ENCODE measurements around the gene KCNN2. TPM values are rescaled to one million over a fixed set of nuclear protein-coding genes. Genes with fewer than 3 reads are reported as not detected.

The KCNN2 gene
- polyA plus RNA-seq, 1 donor = 0.48 TPM

GRCh38 chr5:114330916-114331531 lies 30.8 kb upstream of the KCNN2 start:
- Histone ChIP-seq H3K9me3 (ENCODE audit: control insufficient read depth, low read depth, low read length) (no peaks in the 10 kb centered on the region), H3K4me1 (ENCODE audit: control insufficient read depth, insufficient read depth, low read length) (no peaks in the 10 kb centered on the region), H3K36me3 (ENCODE audit: control insufficient read depth, insufficient read depth, low read length) (no peaks in the 10 kb centered on the region), H3K4me3 (ENCODE audit: low read length) (no peak overlapping the region), H3K27me3 (ENCODE audit: control insufficient read depth, insufficient read depth, low read length) (no peaks in the 10 kb centered on the region), H3K27ac (ENCODE audit: low read length) (no peak overlapping the region)
- DNase-seq = no peak
- WGBS (ENCODE audit: insufficient coverage, low lambda C conversion rate) = 93% methylated on average over 3 of the region's 7 CpGs

- Histone ChIP-seq H3K36me3 (ENCODE audit: control insufficient read depth, insufficient read depth, low read length) (no peaks in the 10 kb centered on the region), H3K27ac (ENCODE audit: low read length) (no peak overlapping the region), H3K9me3 (ENCODE audit: control insufficient read depth, low read depth, low read length) (no peaks in the 10 kb centered on the region), H3K27me3 (ENCODE audit: control insufficient read depth, insufficient read depth, low read length) (no peaks in the 10 kb centered on the region), H3K4me1 (ENCODE audit: control insufficient read depth, insufficient read depth, low read length) (no peaks in the 10 kb centered on the region), H3K4me3 (ENCODE audit: low read length) (no peak overlapping the region)
- DNase-seq = no peak
These were observed 29.4 kb upstream of the KCNN2 start for GRCh38 chr5:114332493-114332892.

- Histone ChIP-seq H3K36me3 (ENCODE audit: control insufficient read depth, insufficient read depth, low read length) (no peaks in the 10 kb centered on the region), H3K4me3 (ENCODE audit: low read length) (no peak overlapping the region), H3K27me3 (ENCODE audit: control insufficient read depth, insufficient read depth, low read length) (no peaks in the 10 kb centered on the region), H3K9me3 (ENCODE audit: control insufficient read depth, low read depth, low read length) (no peaks in the 10 kb centered on the region), H3K4me1 (ENCODE audit: control insufficient read depth, insufficient read depth, low read length) (no peaks in the 10 kb centered on the region), H3K27ac (ENCODE audit: low read length) (no peak overlapping the region)
- 51% methylated on average over 5 of the region's 5 CpGs for WGBS (ENCODE audit: insufficient coverage, low lambda C conversion rate)
- no peak for DNase-seq
These were observed 28.9 kb upstream of the KCNN2 start for GRCh38 chr5:114332925-114333324.

- no peaks in the 10 kb centered on the region for H3K4me1 ChIP-seq (ENCODE audit: control insufficient read depth, insufficient read depth, low read length)
- no peaks in the 10 kb centered on the region for H3K36me3 ChIP-seq (ENCODE audit: control insufficient read depth, insufficient read depth, low read length)
- H3K4me3 ChIP-seq (ENCODE audit: low read length) = no peak overlapping the region
- H3K27me3 ChIP-seq (ENCODE audit: control insufficient read depth, insufficient read depth, low read length) = no peaks in the 10 kb centered on the region
- no peaks in the 10 kb centered on the region for H3K9me3 ChIP-seq (ENCODE audit: control insufficient read depth, low read depth, low read length)
- WGBS (ENCODE audit: insufficient coverage, low lambda C conversion rate) = no CpG with 5 or more reads among the region's 1 CpG
- no peak overlapping the region for H3K27ac ChIP-seq (ENCODE audit: low read length)
- no peak for DNase-seq
These were observed 26.5 kb upstream of the KCNN2 start for GRCh38 chr5:114335391-114335790.

- Histone ChIP-seq H3K27me3 (ENCODE audit: control insufficient read depth, insufficient read depth, low read length) (no peaks in the 10 kb centered on the region), H3K36me3 (ENCODE audit: control insufficient read depth, insufficient read depth, low read length) (no peaks in the 10 kb centered on the region), H3K27ac (ENCODE audit: low read length) (no peak overlapping the region), H3K9me3 (ENCODE audit: control insufficient read depth, low read depth, low read length) (no peaks in the 10 kb centered on the region), H3K4me3 (ENCODE audit: low read length) (no peak overlapping the region), H3K4me1 (ENCODE audit: control insufficient read depth, insufficient read depth, low read length) (no peaks in the 10 kb centered on the region)
- DNase-seq = no peak
- WGBS (ENCODE audit: insufficient coverage, low lambda C conversion rate) = no CpG with 5 or more reads among the region's 3 CpGs
These were observed 22.8 kb upstream of the KCNN2 start for GRCh38 chr5:114339108-114339507.

GRCh38 chr5:114346181-114346580 lies 15.7 kb upstream of the KCNN2 start:
- H3K4me1 ChIP-seq (ENCODE audit: control insufficient read depth, insufficient read depth, low read length) = no peaks in the 10 kb centered on the region
- no peak overlapping the region for H3K27ac ChIP-seq (ENCODE audit: low read length)
- no peak overlapping the region for H3K4me3 ChIP-seq (ENCODE audit: low read length)
- no peaks in the 10 kb centered on the region for H3K36me3 ChIP-seq (ENCODE audit: control insufficient read depth, insufficient read depth, low read length)
- DNase-seq = no peak
- WGBS (ENCODE audit: insufficient coverage, low lambda C conversion rate) = 90% methylated on average over 1 of the region's 4 CpGs
- H3K9me3 ChIP-seq (ENCODE audit: control insufficient read depth, low read depth, low read length) = no peaks in the 10 kb centered on the region
- H3K27me3 ChIP-seq (ENCODE audit: control insufficient read depth, insufficient read depth, low read length) = no peaks in the 10 kb centered on the region

- H3K27ac ChIP-seq (ENCODE audit: low read length) = no peak overlapping the region
- 21% methylated on average over 3 of the region's 5 CpGs for WGBS (ENCODE audit: insufficient coverage, low lambda C conversion rate)
- DNase-seq = no peak
- H3K36me3 ChIP-seq (ENCODE audit: control insufficient read depth, insufficient read depth, low read length) = no peaks in the 10 kb centered on the region
- no peak overlapping the region for H3K4me3 ChIP-seq (ENCODE audit: low read length)
- H3K4me1 ChIP-seq (ENCODE audit: control insufficient read depth, insufficient read depth, low read length) = no peaks in the 10 kb centered on the region
- H3K27me3 ChIP-seq (ENCODE audit: control insufficient read depth, insufficient read depth, low read length) = peaks cover 13% of the 10 kb centered on the region
- H3K9me3 ChIP-seq (ENCODE audit: control insufficient read depth, low read depth, low read length) = no peaks in the 10 kb centered on the region
These were observed 6.6 kb upstream of the KCNN2 start for GRCh38 chr5:114355086-114355830.

- Histone ChIP-seq H3K36me3 (ENCODE audit: control insufficient read depth, insufficient read depth, low read length) (no peaks in the 10 kb centered on the region), H3K4me1 (ENCODE audit: control insufficient read depth, insufficient read depth, low read length) (peaks cover 3% of the 10 kb centered on the region), H3K27ac (ENCODE audit: low read length) (no peak overlapping the region), H3K9me3 (ENCODE audit: control insufficient read depth, low read depth, low read length) (no peaks in the 10 kb centered on the region), H3K4me3 (ENCODE audit: low read length) (no peak overlapping the region), H3K27me3 (ENCODE audit: control insufficient read depth, insufficient read depth, low read length) (peaks cover 44% of the 10 kb centered on the region)
- WGBS (ENCODE audit: insufficient coverage, low lambda C conversion rate) = 79% methylated on average over 2 of the region's 2 CpGs
- no peak for DNase-seq
These were observed 3.5 kb upstream of the KCNN2 start for GRCh38 chr5:114358329-114358728.

- 0% methylated on average over 3 of the region's 5 CpGs for WGBS (ENCODE audit: insufficient coverage, low lambda C conversion rate)
- no peak for DNase-seq
- no peaks in the 10 kb centered on the region for H3K9me3 ChIP-seq (ENCODE audit: control insufficient read depth, low read depth, low read length)
- peaks cover 53% of the 10 kb centered on the region for H3K27me3 ChIP-seq (ENCODE audit: control insufficient read depth, insufficient read depth, low read length)
- H3K4me1 ChIP-seq (ENCODE audit: control insufficient read depth, insufficient read depth, low read length) = peaks cover 3% of the 10 kb centered on the region
- H3K27ac ChIP-seq (ENCODE audit: low read length) = no peak overlapping the region
- no peaks in the 10 kb centered on the region for H3K36me3 ChIP-seq (ENCODE audit: control insufficient read depth, insufficient read depth, low read length)
- H3K4me3 ChIP-seq (ENCODE audit: low read length) = no peak overlapping the region
These were observed 1.5 kb upstream of the KCNN2 start for GRCh38 chr5:114360357-114360756.

- peak in 1 of 2 donors; percentile 9 for DNase-seq
- Histone ChIP-seq H3K4me1 (ENCODE audit: control insufficient read depth, insufficient read depth, low read length) (peaks cover 3% of the 10 kb centered on the region), H3K27me3 (ENCODE audit: control insufficient read depth, insufficient read depth, low read length) (peaks cover 55% of the 10 kb centered on the region), H3K36me3 (ENCODE audit: control insufficient read depth, insufficient read depth, low read length) (no peaks in the 10 kb centered on the region), H3K27ac (ENCODE audit: low read length) (no peak overlapping the region), H3K9me3 (ENCODE audit: control insufficient read depth, low read depth, low read length) (no peaks in the 10 kb centered on the region), H3K4me3 (ENCODE audit: low read length) (peak overlapping the region; percentile 43)
- WGBS (ENCODE audit: insufficient coverage, low lambda C conversion rate) = no CpG with 5 or more reads among the region's 78 CpGs
These were observed 800 bp upstream of the KCNN2 start for GRCh38 chr5:114360816-114361723.
